GDM1 (cell line): ENCODE results near the gene RBM23.
"Not testable (repeated sequence)": the region's sequence is repeated elsewhere in the genome, so short reads cannot be mapped to it uniquely, and the experiment has no call there.

Source experiments
- DNase-seq: peaks from one replicate; lab custom pipeline; 2025; lab: John Stamatoyannopoulos, UW

The RBM23 gene

DNA sequence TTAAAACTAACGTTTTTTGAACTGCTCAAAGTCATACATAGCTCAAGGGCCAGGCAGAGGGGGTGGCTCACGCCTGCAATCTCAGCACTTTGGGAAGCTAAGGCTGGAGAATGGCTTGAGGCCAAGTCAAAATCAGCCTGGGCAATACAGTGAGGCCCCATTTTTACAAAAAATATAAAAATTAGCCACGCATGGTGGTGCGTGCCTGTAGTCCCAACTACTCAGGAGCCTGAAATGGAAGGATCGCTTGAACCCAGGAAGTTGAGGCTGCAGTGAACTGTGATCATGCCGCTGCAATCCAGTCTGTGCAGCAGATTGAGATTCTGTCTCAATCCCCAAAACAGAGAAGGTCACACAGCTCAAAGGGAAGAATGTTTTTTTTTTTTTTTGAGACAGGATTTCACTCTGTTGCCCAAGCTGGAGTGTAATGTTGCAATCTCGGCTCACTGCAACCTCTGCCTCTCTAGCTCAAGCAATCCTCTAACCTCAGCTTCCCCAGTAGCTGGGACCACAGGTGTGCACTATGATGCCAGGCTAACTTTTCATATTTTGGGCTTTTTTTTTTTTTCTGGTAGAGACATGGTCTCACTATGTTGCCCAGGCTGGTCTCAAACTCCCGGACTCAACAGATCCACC lies 2.9 kb downstream of the RBM23 start:
- no peak for DNase-seq

DNA sequence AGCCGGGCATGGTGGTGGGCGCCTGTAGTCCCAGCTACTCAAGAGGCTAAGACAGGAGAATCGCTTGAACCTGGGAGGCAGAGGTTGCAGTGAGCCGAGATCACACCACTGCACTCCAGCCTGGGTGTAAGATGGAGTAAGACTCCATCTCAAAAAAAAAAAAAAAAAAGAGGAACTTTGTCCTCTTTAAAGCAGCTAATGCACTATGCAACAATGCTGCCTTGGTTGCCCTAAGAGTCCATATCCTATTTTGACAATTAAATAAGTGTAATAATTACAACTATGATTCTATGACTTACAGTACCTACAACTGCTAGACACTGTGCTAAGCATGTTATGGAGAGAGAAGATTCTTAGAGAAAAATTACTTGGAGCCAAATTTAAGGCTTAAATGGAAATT lies 4.1 kb downstream of the RBM23 start:
- DNase-seq: not testable (repeated sequence)

DNA sequence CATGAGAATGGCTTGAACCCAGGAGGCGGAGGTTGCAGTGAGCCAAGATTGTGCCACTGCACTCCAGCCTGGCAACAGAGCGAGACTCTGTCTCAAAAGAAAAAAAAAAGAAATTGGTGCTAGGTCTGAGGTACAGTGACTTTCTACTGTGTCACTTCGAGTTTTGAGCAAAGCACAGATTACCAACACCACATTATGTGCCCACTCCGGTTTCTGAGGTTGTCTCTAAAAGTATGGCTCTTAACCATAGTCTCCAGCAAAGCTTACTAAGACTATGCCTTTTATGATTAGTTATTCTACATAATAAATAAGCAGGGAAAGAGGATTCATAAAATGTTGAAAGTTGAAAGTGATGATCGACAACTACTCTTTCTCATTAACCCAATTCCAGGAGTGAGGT lies 8.0 kb downstream of the RBM23 start:
- no peak for DNase-seq

DNA sequence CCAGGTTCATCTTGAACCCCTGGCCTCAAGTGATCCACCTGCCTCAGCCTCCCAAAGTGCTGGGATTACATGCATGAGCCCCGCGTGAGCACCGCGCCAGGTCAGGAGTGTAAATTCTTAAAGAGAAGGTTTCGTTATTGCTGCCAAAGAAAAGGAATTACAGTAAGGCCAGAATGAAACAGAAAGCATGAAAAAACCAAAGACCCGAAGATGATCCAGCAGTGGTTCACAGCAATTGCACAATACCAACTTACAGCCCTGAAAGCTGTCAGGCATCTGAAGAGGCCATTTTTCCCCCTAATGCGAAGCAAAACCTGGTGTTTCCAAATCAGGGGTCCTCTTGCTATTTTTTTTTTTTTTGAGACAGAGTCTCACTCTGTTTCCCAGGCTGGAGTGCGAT lies 10.3 kb downstream of the RBM23 start:
- DNase-seq: no peak

DNA sequence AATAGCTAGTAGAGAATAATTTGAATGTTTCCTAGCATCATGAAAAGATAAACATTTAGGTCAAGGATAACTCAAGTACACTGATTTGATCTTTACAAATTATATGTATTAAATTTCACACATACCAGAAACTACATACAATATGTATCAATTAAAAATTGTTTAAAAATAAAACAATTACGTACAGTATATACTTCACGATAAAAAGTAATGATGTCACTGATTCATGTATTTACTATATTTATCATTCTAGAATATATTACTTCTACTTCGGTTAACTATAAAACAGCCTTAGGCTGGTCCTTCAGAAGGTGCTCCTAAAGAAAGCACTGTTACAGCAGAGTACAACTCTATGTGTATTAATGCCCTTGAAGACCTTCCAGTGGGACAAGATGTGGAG lies 11.5 kb downstream of the RBM23 start:
- no peak for DNase-seq

DNA sequence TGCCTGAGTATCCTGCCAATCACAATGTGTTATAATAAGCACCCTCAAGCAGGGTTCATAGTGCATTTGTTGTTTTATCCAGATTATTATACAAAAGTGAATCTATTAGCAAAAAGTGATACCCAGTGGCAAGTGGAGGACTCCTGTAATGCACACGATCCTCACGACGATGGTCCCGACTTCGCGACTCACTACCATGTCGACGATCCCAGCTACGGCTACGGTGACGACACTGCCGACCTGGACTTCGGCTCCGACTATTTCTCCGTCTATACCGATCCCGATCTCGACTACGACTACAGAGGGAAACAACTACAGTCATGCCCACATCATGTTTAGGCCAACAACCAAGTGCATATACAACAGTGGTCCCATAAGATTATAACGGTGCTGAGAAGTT lies 12.9 kb downstream of the RBM23 start:
- no peak for DNase-seq

DNA sequence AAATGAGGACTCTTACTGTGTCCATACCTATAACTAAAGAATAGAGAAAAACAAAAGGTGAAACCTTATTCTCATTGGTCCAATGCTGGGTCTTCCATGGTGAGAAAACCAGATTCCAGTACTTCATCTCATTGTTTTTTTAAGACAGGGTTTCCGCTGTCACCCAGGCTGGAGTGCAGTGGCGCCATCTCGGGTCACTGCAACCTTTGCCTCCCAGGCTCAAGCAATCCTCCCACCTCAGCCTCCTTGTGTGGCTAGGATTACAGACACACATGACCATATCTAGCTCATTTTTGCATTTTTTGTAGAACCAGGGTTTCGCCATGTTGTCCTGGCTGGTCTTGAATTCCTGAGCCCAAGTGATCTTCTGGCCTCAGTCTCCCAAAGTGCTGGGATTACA lies 13.3 kb downstream of the RBM23 start:
- no peak for DNase-seq

DNA sequence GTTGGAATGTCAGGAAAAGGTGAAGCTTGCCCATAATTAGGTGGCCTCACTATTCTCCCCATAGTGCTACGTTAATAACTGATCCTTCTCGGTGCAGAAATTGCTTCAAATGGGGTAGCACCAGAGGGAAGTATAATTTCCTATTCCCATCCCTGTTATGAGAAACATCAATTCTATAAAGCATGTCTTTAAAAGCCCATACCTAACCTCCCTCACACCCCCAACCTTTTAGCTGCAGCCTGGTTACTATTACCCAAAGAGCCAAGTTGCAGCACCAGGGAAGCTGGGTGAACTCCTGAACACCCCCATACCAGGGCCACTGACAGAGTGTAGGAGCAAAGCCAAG lies 15.2 kb downstream of the RBM23 start:
- DNase-seq: no peak

DNA sequence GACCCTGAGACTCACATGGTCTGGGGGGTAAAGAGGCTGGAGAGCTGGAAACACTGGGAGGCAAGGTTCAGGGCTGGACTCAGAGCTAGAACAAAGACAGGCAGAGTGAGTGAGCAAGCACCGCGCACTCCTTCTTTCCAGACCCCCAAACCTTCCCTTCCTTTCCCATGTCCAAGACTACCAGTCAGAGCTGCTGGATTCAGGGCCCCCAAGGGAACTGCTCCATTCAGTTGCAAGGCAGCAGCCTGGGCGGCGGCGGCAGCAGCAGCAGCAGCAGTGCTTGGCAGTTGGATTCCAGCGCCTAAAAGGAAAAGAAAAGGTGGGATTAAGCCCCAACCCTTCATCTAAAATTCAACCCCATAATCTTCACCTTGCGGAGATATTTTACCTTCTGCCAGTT lies 17.1 kb downstream of the RBM23 start:
- DNase-seq: no peak

DNA sequence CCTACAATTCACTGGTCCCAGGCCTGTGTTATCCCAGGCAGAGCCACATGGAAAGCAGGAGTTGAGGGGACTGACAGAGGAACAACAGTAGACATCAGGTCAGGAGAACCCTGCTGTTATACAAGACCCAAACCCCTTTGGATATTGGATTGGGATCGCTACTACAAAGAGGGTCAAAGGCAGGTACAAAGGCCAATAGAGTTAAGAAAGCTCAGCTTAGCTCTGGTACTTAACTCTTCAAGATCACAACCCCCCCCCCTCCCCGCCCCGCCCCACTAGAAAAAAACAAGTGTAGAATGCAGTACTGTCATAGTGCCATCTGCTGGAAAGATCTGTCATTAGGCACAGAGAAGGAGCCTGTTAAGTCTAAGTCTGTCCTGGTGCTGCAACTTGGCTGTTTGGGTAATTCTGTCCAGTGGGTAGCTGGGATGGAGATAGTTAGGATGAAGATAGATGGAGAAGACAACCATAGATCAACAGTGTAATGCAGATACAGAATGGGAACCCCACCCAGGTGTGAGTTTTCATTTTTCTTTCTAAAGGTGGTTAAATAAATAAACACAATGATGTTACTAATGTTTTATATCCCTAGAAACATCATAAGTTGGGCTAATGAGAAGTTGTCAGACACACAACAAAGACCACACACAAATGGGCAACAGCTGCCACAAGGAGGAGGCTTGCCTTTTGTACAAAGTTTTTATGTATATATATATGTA lies 18.7 kb downstream of the RBM23 start:
- DNase-seq: peak; percentile 12

DNA sequence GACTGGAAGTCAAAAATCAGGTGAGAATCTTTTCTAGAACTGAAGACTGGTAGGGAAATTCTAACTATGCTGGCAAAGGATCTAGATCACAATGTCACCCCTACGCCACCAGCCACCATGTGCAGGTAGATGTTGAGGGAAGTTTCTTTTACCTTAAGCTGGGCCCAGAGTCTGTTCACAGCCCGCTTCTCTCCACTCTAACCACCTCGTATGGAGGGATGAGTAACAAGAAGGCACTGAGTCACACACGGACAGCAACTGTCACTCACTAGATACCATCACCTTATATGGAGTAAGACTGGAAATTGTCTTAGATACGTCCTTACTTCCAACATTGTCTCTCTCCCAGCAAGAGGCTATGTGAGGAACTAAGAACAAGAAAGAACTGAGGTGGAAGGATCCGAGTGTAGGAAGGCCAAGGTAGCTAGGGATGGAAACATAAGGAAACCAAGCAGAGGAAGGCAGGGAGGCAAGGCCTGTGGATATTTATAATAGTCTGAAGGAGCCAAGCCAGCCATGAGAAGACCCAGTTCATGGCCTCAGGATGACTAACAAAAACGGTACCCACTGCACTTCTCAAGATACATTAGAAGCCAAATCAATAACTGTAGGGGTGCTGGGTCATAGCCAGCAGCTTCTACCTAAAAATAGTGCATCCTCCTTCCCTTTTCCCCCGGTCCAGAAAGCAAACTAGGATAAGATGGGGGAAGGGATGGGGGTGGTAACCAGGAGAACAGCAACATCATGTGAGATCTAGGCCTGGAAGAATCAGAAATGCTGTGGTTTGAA lies 20.5 kb downstream of the RBM23 start:
- no peak for DNase-seq

DNA sequence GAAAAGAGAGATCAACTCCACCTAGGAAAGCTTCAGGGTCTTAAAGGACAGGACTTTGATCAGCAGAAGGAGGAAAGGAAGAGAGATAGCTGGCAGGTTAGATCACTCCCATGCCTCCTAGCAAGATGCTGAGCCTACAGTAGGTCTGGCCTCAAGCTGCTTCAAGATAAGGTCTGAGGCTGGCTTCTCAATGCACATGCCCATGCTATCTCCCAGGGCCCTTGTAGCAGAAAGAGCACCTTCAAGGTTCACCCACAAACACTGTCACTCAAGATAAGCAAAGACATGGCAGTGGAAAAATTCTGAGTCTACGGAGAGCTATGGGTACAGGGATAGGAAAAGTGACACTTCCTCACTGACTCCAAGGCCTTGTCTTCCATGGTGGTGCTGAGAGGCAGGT lies 21.6 kb downstream of the RBM23 start:
- no peak for DNase-seq

DNA sequence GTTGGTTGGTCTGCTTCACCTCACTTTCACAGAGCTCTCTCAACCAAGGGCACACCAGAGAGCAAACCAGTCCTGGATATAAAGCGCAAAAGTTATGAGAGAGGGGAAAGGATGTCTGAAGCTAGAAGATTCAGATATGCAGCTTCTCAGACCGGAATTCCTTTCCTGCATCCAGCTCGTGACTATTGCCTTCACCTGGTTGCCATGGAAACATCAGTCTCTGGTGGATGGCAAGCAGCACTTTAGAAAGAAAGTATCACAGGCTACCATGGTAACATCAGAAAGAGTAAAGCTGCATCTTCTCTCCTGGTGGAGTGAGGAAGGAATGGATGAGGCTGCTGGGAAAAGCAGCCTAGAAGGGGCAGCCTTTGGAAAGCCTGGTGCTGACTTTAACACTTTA lies 22.2 kb downstream of the RBM23 start:
- no peak for DNase-seq

DNA sequence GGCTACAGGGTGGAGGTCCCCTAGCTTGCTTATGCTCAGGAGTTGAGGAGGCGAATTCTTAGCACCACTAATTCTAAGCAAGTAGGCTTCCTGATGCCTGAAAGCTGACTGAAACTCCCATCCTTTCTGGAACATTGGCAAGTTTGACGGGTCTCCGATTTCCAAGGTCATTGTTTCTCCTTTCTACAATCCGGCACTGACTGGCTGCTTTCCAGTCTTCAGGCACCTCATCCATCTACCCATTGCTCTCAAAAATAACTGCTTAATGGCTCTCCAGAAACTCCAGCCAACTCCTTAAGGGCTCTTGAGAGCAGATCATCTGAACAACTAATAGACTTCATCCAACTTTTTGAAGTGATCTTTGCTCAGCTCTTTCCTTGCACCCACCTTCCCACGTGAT lies 22.6 kb downstream of the RBM23 start:
- no peak for DNase-seq

DNA sequence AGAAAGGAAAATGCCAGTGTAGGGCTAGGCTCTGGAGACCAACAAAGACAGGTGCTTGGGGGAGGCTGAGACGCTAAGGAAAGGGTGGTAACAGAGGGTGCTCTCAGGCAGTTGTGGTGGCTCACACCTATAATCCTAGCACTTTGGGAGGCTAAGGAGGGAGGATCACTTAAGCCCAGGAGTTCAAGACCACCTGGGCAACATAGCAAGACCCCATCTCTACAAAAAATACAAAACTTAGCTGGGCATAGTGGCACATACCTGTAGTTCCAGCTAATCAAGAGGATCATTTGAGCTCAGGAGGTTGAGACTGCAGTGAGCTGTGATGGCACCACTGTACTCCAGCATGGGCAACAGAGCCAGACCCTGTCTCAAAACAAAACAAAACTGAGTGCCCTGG lies 23.5 kb downstream of the RBM23 start:
- no peak for DNase-seq

DNA sequence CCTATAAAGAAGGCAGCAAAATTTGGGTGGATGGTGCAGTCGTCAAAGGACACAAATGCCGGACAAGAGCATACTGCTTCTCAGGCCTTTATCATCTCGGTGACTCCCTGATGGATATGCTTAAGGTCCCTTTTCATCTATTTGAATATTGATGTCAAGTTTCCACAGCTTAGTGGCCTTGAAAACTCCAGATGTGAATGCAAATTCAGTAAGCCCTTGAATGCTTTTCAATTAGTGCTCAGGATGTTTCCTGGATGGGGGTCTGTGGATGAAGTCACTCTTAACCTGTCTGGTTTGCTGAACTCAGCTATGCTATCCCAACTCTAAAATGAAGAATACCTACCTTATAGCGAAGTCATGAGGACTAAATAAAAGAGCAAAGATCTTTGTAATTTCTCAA lies 25.2 kb downstream of the RBM23 start:
- no peak for DNase-seq

DNA sequence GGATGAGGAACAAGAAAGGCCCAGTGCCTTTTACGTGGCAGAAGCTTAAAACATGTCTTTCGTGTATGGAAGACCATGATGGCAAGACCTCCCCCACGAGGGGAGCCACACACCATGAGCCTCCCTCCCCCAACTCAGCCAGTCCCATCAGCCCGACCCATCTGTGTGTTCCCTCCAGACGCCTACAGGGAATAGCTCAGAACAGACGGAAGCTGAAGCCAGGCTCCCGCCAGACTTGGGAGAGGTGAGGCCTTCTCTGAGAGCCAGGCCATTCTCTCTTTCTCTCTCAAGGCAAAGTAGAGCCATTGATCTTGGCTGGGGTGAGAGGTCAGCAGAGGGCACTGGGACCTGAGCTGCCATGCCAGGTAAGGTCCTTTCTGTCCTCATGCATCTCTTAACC lies 26.5 kb downstream of the RBM23 start:
- no peak for DNase-seq

DNA sequence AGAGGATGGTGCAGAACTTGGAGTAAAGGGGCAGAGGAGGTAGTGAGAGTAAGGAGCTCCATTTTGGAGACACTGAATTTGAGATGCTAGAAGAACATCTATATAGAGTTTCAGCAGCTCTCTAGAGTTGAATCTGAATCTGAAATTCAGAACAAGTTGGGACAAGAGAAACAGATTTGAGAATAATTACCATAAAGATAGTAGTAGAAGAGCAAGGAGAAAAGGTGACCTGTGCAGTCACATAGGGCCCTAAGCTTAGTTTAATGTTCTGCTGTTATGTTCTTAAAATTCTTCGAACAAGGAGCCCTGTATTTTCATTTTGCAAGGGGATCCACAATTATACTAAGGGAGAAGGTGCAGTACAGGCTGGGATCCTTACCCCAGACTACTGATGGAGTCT lies 28.5 kb downstream of the RBM23 start:
- no peak for DNase-seq

DNA sequence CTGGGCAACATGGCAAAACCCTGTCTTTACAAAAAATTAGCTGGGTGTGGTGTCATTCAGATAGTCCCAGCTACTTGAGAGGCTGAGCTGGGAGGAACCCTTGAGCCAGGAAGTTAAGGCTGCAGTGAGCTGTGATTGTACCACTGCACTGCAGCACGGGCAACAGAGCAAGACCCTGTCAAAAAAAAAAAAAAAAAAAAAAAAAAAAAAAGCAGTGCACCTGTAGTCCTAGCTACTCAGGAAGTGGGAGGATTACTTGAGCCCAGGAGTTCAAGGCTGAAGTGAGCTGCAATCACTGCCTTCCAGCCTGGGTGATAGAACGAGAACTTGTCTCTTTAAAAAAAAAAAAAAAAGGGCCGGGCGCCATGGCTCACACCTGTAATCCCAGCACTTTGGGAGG lies 30.3 kb downstream of the RBM23 start:
- DNase-seq: no peak

DNA sequence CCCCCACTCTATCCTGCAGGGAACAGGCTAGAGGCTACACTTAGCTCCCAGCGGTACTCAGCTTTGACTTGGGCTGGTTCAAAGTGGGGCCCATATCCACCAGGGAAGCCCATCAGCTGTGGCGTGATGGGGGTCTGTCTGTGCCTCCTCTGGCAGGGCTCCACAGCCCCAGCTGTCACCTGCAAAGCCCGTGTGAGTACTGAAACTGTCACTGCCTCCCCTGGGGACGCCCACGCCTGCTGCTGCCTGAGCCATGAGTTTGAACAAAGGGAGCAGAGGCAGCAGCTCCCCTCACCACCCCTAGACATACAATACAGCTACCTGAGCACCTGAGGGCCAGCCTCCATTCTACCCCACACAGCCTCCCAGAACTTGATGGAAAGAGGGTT lies 31.0 kb downstream of the RBM23 start:
- no peak for DNase-seq

DNA sequence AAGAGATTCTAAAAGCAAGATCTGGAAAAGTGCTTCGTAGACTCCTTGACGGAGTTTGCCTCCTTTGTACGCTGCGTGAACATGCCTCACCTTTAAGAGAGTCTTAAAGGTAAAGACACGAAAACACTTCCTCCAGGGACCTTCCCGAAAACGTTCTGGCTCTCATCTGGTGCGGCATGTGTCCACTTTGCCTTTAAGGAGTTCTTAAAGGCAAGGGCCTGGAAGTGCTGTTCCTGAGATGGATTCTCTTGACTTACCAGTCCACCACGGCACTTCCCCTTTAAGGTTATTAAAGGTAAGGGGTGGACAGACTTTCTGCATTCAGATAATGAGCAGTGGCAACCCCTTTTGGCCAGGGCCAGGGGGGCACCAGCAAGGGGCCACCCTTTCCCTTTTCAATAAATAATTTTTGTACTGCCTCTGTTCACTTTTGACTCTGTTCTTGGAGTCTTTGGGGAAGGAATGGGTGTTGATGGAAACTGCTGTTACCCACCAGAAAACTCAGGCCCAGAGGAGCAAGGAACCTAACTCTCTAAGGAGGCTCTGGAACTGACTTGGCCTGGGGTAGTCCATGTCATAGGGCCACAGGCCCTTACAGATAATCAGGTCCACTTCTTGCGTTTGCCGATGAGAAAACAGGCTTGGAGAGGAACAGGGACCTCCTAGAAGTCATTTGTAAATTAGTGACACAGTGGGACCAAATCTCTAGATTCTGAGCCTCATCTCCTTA lies 31.5 kb downstream of the RBM23 start:
- no peak for DNase-seq

DNA sequence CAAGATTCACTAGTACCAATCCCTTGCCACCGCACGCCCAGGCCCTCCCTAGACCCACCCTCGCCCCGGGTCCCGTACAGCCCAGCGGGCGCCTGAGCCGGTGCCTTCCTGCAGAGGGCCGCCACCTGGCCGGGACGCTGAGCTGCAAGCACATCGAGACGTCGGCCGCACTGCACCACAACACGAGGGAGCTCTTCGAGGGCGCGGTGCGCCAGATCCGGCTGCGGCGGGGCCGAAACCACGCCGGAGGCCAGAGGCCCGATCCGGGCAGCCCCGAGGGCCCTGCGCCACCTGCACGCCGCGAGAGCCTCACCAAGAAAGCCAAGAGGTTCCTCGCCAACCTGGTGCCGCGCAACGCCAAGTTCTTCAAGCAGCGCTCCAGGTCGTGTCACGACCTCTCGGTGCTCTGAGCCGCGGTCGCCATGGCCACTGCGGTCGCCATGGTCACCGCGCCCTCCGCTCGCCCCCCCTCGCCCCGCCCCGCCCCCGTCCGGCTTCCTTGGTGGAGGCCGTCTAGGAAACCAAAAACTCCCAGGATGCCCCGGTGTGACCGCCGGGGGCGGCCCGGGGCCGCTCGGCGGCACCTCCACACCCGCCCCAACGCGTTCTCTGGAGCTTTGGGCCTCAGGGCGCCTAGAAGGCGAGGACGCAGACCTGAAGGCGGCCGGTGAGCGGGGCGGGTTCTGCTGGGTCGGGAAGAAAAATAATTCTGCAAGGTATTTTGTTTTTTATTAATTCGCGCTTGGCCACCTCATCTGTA lies 32.3 kb downstream of the RBM23 start:
- no peak for DNase-seq
